GM12801 (cell line): ENCODE measurements around the gene TXNDC5.

ENCODE experiments used
- CTCF ChIP-seq: IDR thresholded peaks from one replicate; pipeline ENCODE4 v1.5.1; 2011; ENCODE audit warnings: control low read depth; ENCODE audit not compliant: insufficient read length; ENCODE audit errors: extremely low read depth

TXNDC5 gene

DNA sequence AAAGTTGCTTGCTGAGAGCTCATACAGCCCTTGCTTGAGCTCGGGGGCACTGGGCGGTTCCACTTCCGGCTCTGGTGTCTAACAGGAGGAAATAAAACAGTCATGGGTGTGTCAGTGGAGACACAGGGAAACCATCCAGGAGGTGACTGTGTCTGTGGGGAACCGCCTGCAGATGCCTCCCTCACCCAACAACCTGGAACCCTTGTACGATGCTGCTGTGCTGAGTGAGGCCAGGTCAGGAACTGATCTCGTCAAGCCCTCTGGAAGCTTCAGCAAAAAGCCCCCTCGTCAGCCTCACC, 15.5 kb downstream of the TXNDC5 start:
- no peak for TF ChIP-seq CTCF

- no peak for TF ChIP-seq CTCF
Observed at GRCh38 chr6:7894262-7895124, 16.1 kb downstream of the TXNDC5 start.

- no peak for TF ChIP-seq CTCF
Observed at GRCh38 chr6:7893342-7893741, 17.2 kb downstream of the TXNDC5 start.

DNA sequence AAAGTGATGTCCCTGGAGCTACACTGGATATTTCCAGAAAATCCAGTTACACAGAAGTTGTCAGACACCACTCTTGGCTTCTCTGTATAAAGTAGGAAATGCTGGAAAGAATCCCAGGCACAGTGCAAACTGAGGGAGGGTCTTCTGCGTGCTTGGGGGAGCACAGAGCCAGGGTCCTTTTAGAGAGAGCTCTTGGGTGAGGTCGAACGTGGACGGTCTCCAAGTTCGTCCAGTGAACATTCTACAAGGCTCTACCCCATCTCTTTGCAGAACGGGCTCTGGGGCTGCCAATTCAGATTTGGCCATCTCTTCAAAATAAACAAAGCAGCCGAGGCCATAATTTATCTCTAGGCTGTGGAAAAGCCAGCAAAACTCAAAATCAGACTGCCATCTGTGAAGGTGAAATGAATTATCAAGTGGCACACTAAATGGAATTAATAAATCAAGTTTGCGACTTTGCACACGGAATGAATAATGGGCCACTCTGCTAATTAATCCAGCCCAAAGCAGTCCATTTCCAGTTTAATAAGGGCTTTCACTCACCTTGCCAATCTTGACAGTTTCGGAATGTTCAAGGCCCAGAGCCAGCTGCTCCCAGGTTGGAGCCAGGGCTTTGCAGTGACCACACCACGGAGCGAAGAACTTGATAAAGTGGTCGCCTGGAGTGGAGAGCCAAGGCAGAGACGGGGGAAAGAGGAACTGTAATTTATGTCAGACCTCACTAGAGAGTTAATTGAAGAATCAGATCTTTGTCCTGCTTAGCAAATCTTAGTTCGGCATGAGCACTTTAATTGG, 19.3 kb downstream of the TXNDC5 start:
- no peak for TF ChIP-seq CTCF

- no peak for TF ChIP-seq CTCF
Observed at GRCh38 chr6:7888587-7889357, 21.8 kb downstream of the TXNDC5 start.

GRCh38 chr6:7887278-7887991, 23.2 kb downstream of the TXNDC5 start:
- no peak for TF ChIP-seq CTCF

DNA sequence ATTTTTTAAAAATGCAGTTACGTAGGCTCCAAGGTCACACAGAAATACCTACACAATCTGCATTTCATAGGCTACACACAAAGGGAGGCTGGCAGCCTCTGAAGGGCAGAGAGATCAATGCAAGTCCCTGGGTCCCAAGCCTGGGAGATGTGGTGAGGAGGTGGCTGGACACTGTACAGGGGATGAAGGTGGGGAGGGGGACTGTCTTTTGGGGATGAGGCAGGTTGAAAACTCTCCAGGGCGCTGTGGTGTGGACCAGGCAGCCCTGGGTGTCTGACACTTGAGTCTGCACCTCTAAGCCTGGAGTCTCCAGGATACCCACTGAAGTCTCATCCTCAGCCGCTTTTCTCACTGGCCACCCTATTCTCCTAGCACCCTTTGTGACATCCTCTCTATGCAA, 24.5 kb downstream of the TXNDC5 start:
- TF ChIP-seq CTCF = no peak
